GM19043 (cell line): ENCODE data around the gene ARID4B.
"Not testable (repeated sequence)": the region's sequence is repeated elsewhere in the genome, so short reads cannot be mapped to it uniquely, and the experiment has no call there.

ENCODE experiments used
- ATAC-seq: cut with Tn5 transposase; IDR thresholded peaks from one replicate; pipeline ENCODE4 v1.9.1; 2021; ENCODE audit warnings: low read depth; ENCODE audit not compliant: unreplicated experiment

ARID4B gene

GRCh38 chr1:235239851-235240250, 88.1 kb downstream of the ARID4B start:
- no peak for ATAC-seq

DNA sequence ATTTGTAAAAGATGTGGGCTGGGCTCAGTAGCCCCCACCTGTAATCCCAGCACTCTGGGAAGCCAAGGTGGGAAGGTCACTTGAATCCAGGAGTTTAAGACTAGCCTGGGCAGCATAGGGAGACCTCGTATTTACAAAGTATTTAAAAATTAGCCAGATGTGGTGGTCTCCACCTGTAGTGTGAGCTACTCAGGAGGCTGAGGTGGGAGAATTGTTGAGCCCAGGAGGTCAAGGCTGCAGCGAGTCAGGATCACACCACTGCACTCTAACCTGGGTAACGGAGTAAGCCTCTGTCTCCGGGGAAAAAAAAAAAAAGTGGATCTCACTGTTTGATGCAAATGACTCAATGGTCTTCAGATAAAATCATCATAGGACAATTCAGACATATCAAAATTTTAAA, 89.4 kb downstream of the ARID4B start:
- no peak for ATAC-seq

GRCh38 chr1:235236128-235236527, 91.9 kb downstream of the ARID4B start:
- no peak for ATAC-seq

DNA sequence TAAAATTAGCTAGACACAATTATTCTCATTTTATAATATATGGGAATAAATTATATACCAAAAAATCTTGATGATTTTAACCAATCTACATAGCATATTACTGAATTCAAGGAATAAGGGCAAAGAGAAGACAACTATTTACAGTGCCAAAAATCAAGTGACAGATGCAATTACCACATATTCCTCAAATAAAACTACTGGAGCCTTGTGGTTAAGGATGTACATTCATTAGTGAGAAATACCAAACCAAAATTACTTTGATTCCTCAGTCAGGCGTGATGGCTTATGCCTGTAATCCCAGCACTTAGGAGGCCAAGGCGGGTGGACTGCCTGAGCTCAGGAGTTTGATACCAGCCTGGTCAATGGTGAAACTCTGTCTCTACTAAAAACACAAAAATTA, 98.1 kb downstream of the ARID4B start:
- no peak for ATAC-seq

DNA sequence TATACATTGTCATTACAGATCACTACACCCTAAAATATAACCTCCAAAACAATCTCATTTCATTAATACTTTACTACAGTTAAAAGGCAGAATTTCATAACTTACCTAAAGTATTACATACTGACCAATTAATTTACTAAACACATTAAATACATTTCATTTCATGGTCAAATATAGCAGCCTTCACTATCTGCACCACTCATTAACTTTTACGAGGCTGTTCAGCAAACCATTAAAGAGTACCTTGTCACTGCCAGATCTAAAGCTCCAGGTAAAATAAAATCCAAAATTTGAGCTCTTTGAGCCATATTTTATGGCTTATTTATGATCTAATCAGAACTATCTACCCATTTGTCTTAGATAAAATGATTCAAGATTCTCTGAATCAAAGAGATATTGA, 100.6 kb downstream of the ARID4B start:
- no peak for ATAC-seq

DNA sequence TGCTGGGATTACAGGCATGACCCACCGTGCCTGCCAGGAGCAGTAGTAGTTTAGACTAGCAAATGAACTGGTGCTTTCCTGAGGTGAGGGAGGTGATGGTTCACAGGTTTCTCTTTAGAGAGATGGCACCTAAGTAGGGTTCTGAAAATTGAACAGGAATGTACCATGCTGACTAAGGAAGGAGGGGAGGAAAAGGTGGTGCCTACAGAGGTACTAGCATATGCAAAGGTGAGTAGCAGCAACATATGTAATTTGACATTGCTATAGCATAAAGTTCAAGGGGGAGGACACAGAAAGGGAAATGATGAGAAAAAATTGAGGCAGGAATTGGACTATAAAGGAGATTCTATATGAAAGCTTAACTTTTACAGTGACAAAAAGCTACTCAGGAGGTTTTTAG, 101.0 kb downstream of the ARID4B start:
- ATAC-seq: no peak

DNA sequence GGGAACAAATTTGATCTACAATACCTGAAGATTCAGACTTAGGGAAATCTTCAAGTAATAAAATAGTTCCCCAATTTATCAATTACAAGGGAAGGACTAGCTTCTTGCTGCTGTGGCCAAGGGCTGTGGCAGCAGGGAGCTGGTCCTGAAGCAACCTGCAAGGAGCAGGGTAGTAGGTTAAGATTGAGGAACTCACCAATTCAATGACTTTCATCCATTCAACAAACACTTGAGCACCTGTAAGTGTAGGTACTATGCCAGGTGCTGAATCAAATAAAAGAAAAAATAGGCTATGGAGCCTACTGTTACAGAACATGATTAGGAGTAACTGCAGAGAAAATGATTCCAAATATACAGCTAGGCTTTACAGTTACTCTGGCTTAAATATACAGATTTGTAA, 102.7 kb downstream of the ARID4B start:
- ATAC-seq: no peak

DNA sequence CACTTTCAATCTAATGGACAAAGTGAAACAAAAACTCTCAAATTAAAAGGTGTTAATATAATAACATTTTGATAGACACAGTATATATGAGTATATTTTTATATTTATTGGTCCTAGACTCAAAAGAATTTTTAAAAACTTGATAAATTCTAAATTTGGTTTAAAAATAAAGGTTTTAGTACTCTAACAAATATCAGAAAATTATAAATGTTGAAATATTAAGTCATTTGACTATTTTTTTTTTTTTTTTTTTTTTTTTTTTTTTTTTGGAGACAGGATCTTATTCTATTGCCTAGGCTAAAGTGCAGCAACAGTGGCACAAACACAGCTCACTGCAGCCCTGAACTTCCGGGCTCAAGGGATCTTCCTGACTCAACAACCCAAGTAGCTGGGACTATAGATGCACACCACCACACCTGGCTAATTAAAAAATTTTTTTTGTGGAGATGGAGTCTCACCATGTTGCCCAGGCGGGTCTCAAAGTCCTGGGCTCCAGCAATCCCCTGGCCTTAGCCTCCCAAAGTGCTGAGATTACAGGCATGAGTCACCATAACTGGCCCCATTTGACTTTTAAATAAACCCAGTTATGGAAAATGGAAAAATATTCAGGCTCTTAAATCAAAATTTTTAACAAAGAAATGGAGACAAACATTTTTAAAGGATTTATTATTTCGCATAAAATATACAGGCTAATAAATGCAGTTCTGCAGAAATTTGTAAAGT, 106.2 kb downstream of the ARID4B start:
- no peak for ATAC-seq

DNA sequence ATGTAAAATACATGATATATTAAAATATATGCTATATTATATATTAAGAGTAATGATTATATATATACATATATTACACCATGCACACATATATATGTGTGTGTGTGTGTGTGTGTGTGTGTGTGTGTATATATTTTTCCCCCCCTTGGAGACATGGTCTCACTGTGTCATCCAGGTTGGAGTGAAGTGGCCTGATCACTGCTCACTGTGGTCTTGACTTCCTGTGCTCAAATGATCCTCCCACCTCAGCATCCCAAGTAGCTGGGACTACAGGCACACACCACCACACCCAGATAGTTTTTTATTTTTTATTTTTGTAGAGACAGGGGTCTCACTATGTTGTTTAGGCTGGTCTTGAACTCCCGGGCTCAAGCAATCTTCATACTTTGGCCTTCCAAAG, 112.5 kb downstream of the ARID4B start:
- ATAC-seq: no peak

DNA sequence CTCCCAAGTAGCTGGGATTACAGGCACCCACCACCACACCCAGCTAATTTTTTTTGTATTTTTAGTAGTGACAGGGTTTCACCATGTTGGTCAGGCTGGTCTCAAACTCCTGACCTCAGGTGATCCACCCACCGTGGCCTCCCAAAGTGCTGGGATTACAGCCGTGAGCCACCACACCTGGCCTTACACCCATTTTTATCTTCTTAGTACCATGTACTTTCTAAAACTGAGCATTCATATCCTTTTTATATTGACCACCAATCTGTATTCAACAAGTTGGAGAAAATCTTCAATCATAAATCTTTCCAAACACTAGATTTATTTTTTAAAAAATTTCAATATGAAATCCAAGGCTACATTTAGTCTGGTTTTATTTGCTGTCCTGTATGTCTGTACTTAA, 113.0 kb downstream of the ARID4B start:
- ATAC-seq: not testable (repeated sequence)

- ATAC-seq: no peak
These were observed 114.2 kb downstream of the ARID4B start for GRCh38 chr1:235213752-235214151.

- ATAC-seq: no peak
These were observed 116.5 kb downstream of the ARID4B start for GRCh38 chr1:235211517-235211916.

DNA sequence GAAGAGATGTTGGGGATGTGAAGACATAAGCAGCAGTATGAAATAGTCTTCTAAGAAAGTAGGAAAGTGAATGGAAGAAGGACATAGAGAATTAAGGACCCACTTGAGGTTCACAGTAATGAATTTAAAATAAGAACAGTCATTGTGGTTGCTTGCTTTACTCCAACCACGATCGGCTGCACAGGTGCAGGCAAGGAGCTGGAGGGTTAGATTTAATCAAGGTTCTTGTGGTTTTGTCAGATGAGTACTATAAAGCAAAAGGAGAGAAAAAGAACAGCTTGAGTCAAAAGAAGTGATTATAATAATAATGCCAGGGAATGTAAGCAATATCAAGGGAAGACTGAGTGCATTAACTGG, 120.8 kb downstream of the ARID4B start:
- no peak for ATAC-seq

DNA sequence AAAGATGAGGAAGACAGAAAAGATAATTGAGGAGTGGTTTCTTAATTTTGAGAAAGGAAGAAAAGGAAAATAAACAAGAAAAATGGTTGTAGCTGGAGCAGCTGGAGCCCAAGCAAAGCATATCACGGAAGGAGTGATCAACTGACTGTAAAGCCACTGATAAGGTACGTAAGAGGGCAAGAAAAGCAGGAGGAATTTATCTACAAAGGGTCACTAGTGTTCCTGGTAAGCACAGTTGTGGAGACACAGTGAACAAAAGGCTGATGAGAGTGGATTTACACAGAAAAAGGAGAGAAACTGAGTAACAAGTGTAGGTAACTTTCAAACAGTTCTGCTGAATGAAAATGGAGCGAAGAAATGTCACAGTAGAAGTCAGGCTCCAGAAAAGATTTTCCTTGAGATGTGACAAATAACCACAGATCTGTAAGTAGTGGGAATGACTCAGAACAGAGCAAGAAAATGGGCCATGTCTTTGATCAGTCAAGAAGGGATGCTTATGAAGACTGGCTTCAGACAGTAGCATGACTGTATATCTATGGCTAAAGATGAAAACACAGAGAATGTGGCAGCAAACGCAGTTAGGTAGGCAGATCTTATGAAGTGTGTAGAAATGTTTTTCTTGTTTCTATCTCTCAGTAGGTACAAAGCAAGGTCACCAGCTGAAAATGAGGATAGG, 121.3 kb downstream of the ARID4B start:
- no peak for ATAC-seq

- no peak for ATAC-seq
These were observed 122.3 kb downstream of the ARID4B start for GRCh38 chr1:235205687-235206086.

DNA sequence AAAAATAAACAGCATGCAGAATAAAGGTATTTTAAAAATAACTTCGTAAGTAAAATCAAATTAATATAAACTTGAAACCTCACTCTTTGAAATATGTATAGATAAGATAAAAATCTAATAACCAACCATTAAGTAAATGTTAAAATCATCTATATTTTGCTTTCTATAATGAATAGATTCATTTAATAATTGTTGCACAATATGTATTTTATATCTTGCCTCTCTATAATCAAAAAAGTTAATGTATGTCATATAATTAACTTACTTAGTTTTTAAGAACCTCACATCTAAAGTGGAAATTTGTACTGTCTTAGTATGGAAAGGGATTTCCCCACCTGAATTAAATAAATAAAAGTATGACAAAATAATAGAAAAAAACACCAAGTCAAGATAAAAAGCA, 124.6 kb downstream of the ARID4B start:
- ATAC-seq: no peak

GRCh38 chr1:235202447-235202846, 125.5 kb downstream of the ARID4B start:
- not testable (repeated sequence) for ATAC-seq

GRCh38 chr1:235199441-235199840, 128.5 kb downstream of the ARID4B start:
- ATAC-seq: no peak

GRCh38 chr1:235190431-235190830, 137.5 kb downstream of the ARID4B start:
- ATAC-seq: no peak

DNA sequence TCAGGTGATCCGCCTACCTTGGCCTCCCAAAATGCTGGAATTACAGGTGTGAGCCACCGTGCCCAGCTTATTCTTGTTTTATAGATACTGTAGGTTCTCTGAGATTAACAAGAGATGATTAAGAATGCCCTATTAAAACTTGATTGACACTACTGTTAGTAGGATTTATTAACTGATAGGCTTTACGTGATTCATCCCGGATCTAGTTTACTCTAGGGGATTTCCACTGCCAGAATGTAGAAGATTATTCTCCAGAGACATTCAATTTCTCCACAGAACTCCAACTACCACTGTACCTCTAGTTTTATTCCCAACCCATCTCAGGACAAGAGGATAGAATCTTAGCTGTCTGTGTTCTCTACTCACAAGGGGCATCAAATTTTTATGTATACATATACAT, 140.7 kb downstream of the ARID4B start:
- ATAC-seq: no peak

- no peak for ATAC-seq
These were observed 146.3 kb downstream of the ARID4B start for GRCh38 chr1:235181561-235182245.

DNA sequence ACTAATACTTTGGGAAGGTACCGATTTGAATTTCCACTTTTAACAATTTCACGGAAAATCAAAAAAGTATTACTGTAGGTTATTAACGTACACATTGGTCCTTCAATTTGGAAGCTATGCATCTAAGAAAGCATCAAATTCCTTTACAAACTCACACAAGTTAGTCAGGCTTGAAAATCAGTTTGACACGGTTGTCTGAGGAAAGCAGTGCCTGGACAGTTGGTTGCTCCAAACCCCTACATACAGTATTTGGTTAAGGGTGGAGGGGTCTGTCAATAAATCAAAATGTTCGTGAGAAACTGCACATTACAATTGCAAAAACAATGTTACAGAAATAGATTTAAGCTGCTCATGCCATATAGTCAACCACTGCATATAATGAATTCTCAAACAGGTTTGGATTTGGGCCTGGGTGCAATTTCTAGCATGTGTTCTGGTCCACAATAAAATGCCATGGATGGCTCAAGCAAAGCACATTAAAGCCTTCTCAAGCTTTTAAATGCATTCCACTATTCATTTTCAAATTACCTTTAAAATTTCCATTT, 147.0 kb downstream of the ARID4B start:
- no peak for ATAC-seq
